ENCODE data around the gene MALRD1. TPM values are rescaled to one million over a fixed set of nuclear protein-coding genes. Genes with fewer than 3 reads are reported as not detected.

MALRD1 gene
- total and polyA plus RNA-seq, 3 donors from 2014 or later: 3.3 to 26.7 (median 19.3) TPM

GRCh38 chr10:19283786-19284185 is 235.2 kb downstream of the MALRD1 start:
- intact Hi-C loops (cut with DNase I; ENCODE audit: low total_unique reads): no loop called here
- TF ChIP-seq CTCF (IDR thresholded peaks at IDR 0.05): no peak
- TF ChIP-seq POLR2A (IDR thresholded peaks at IDR 0.05): no peak
- H3K36me3 ChIP-seq (ENCODE audit: low read depth, missing control alignments): no peaks in the 10 kb centered on the region

GRCh38 chr10:19290770-19291169 is 242.2 kb downstream of the MALRD1 start:
- H3K9me3 ChIP-seq: no peaks in the 10 kb centered on the region
- intact Hi-C loops (cut with DNase I; ENCODE audit: low total_unique reads): no loop called here
- H3K27ac ChIP-seq: no peak overlapping the region
- H3K36me3 ChIP-seq (ENCODE audit: low read depth, missing control alignments): no peaks in the 10 kb centered on the region
- H3K4me3 ChIP-seq: no peak overlapping the region
- TF ChIP-seq CTCF (IDR thresholded peaks at IDR 0.05) (no peak), POLR2A (IDR thresholded peaks at IDR 0.05) (no peak)
- no peaks in the 10 kb centered on the region for H3K4me1 ChIP-seq
- no peaks in the 10 kb centered on the region for H3K27me3 ChIP-seq
- DNase-seq: no peak
- 38 to 43% methylated on average over 1 of the region's 1 CpG for WGBS, 2 donors

More at GRCh38 chr10:19283786-19284185, 235.2 kb downstream of the MALRD1 start:
- WGBS, 2 donors: 82% methylated on average over 5 of the region's 5 CpGs
- Histone ChIP-seq H3K27ac (no peak overlapping the region), H3K9me3 (no peaks in the 10 kb centered on the region), H3K27me3 (no peaks in the 10 kb centered on the region), H3K4me1 (no peaks in the 10 kb centered on the region), H3K4me3 (no peak overlapping the region)
- DNase-seq: no peak

GRCh38 chr10:19294233-19294632 is 245.6 kb downstream of the MALRD1 start:
- Histone ChIP-seq H3K36me3 (ENCODE audit: low read depth, missing control alignments) (no peaks in the 10 kb centered on the region), H3K27ac (no peak overlapping the region), H3K27me3 (no peaks in the 10 kb centered on the region), H3K4me3 (no peak overlapping the region), H3K9me3 (no peaks in the 10 kb centered on the region), H3K4me1 (no peaks in the 10 kb centered on the region)
- no peak for TF ChIP-seq CTCF (IDR thresholded peaks at IDR 0.05)
- no peak for TF ChIP-seq POLR2A (IDR thresholded peaks at IDR 0.05)
- no peak for DNase-seq
- intact Hi-C loops (cut with DNase I; ENCODE audit: low total_unique reads): no loop called here
- 73 to 78% methylated on average over 2 of the region's 2 CpGs for WGBS, 2 donors

GRCh38 chr10:19299645-19300044 is 251.0 kb downstream of the MALRD1 start:
- DNase-seq: no peak
- Histone ChIP-seq H3K36me3 (ENCODE audit: low read depth, missing control alignments) (no peaks in the 10 kb centered on the region), H3K4me1 (no peaks in the 10 kb centered on the region), H3K27ac (no peak overlapping the region), H3K4me3 (no peak overlapping the region), H3K9me3 (no peaks in the 10 kb centered on the region), H3K27me3 (no peaks in the 10 kb centered on the region)
- WGBS, 2 donors: 83 to 85% methylated on average over 3 of the region's 3 CpGs
- TF ChIP-seq CTCF (IDR thresholded peaks at IDR 0.05): no peak
- no peak for TF ChIP-seq POLR2A (IDR thresholded peaks at IDR 0.05)
- intact Hi-C loops (cut with DNase I; ENCODE audit: low total_unique reads): no loop called here

- H3K4me3 ChIP-seq: no peak overlapping the region
- no peaks in the 10 kb centered on the region for H3K36me3 ChIP-seq (ENCODE audit: low read depth, missing control alignments)
- no peaks in the 10 kb centered on the region for H3K27me3 ChIP-seq
- no peak for TF ChIP-seq POLR2A (IDR thresholded peaks at IDR 0.05)
- TF ChIP-seq CTCF (IDR thresholded peaks at IDR 0.05): no peak
- H3K9me3 ChIP-seq: no peaks in the 10 kb centered on the region
- DNase-seq: no peak
- intact Hi-C loops (cut with DNase I; ENCODE audit: low total_unique reads): no loop called here
- H3K4me1 ChIP-seq: no peaks in the 10 kb centered on the region
- whole genome bisulfite sequencing, 2 donors: 83 to 85% methylated on average over 4 of the region's 4 CpGs
- H3K27ac ChIP-seq: no peak overlapping the region
Measured at GRCh38 chr10:19302117-19302516, 253.5 kb downstream of the MALRD1 start.
